Activated CD4-positive, alpha-beta T cell treated with anti-CD3 and anti-CD28 coated beads, Interleukin-2, Interleukin-4, amounts not matched to agents 100 ng/mL and 50 ng/mL, durations not matched to agents 16 hours and 8 hours (primary cell): ENCODE data around the gene THAP3.

Source experiments
- DNase-seq: peaks from one replicate; pipeline ENCODE4 v3.0.0-alpha.2; 2020; ENCODE audit warnings: low spot score

The THAP3 gene

GRCh38 chr1:6624710-6625583 is at the start of gene THAP3:
Gene THAP3, plus strand, starts transcription at chr1:6624868. Its CDS starts 351 bp downstream, at chr1:6625219.
- DNase-seq = peak; percentile 88

DNA sequence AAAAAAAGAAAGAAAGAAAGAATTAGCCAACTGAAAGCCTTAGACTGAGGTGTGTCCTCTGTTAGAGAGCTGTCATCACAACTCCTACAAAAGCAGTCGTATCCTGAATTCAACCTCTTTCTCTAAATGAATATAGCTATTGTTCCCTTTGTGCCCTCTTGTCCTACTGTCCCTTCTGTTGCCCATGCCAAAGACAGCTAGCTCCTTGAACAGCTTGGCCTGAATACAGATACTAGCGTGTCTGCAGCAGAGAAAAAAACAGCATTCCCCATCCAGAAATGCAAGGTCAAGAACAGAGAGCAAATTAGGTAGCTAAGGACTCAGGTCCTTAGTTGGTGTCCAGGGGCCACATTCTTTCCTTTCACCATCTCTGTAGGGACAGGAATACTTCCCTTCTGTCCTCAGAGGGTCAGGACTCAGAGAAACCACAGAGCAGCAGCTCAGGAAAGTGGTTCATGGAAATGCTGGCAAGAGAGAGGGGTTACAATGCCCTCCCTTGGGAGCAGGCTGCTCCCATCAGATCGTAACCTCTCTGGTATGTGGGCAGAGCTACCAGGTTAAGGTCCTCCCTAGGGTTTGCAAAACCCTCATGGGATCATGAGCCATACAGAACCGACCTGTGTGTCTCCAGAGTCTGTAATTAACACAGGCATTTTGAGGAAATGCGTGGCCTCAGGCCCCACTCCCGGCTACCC is 46.7 kb upstream of the THAP3 start:
- DNase-seq = no peak

- no peak for DNase-seq
Measured at GRCh38 chr1:6578624-6579373, 45.9 kb upstream of the THAP3 start.

DNA sequence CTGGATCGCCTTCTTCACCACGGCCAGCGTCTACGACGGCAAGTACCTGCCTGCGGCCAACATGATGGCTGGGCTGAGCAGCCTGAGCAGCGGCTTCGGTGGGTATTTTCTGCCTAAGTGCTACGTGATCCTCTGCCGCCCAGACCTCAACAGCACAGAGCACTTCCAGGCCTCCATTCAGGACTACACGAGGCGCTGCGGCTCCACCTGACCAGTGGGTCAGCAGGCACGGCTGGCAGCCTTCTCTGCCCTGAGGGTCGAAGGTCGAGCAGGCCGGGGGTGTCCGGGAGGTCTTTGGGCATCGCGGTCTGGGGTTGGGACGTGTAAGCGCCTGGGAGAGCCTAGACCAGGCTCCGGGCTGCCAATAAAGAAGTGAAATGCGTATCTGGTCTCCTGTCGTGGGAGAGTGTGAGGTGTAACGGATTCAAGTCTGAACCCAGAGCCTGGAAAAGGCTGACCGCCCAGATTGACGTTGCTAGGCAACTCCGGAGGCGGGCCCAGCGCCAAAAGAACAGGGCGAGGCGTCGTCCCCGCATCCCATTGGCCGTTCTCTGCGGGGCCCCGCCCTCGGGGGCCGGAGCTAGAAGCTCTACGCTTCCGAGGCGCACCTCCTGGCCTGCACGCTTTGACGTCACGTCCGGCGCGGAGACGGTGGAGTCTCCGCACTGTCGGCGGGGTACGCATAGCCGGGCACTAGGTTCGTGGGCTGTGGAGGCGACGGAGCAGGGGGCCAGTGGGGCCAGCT is 45.1 kb upstream of the THAP3 start, which contains the start of gene ZBTB48:
Gene ZBTB48 (plus strand): TSS at position 621 of the 745 bp plus-strand sequence. CDS start 616 bp downstream, outside the sequence.
- DNase-seq = peak; percentile 98

- DNase-seq = no peak
Measured at GRCh38 chr1:6580119-6580592, 44.5 kb upstream of the THAP3 start.

DNA sequence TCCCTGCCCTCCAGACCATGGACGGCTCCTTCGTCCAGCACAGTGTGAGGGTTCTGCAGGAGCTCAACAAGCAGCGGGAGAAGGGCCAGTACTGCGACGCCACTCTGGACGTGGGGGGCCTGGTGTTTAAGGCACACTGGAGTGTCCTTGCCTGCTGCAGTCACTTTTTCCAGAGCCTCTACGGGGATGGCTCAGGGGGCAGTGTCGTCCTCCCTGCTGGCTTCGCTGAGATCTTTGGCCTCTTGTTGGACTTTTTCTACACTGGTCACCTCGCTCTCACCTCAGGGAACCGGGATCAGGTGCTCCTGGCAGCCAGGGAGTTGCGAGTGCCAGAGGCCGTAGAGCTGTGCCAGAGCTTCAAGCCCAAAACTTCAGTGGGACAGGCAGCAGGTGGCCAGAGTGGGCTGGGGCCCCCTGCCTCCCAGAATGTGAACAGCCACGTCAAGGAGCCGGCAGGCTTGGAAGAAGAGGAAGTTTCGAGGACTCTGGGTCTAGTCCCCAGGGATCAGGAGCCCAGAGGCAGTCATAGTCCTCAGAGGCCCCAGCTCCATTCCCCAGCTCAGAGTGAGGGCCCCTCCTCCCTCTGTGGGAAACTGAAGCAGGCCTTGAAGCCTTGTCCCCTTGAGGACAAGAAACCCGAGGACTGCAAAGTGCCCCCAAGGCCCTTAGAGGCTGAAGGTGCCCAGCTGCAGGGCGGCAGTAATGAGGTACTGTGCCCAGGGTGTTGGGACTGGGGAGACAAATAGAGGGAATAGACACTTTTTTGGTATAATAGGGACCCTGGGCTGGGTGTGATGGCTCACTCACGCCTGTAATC is 43.9 kb upstream of the THAP3 start:
- no peak for DNase-seq

- no peak for DNase-seq
Measured at GRCh38 chr1:6581561-6582305, 42.9 kb upstream of the THAP3 start.

DNA sequence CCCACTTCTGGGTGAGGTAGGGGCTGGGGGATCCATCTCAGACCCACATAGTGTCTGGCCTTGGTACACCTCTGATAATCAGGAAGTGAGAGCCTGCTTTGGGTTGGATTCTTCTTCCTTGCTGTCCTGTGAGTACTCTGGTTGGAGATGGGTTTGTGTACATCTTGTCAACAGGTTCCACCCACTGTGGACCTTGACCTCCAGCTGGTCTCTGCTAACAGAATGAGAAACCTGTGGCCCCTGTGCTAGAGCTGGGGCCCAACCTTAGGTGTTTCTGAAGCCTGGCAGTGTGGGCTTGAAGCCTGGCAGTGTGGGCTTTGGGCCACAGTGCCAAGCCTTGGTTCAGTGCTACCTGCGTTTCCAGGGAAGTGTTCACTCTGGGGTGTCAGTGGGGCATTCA is 42.3 kb upstream of the THAP3 start:
- DNase-seq = no peak

DNA sequence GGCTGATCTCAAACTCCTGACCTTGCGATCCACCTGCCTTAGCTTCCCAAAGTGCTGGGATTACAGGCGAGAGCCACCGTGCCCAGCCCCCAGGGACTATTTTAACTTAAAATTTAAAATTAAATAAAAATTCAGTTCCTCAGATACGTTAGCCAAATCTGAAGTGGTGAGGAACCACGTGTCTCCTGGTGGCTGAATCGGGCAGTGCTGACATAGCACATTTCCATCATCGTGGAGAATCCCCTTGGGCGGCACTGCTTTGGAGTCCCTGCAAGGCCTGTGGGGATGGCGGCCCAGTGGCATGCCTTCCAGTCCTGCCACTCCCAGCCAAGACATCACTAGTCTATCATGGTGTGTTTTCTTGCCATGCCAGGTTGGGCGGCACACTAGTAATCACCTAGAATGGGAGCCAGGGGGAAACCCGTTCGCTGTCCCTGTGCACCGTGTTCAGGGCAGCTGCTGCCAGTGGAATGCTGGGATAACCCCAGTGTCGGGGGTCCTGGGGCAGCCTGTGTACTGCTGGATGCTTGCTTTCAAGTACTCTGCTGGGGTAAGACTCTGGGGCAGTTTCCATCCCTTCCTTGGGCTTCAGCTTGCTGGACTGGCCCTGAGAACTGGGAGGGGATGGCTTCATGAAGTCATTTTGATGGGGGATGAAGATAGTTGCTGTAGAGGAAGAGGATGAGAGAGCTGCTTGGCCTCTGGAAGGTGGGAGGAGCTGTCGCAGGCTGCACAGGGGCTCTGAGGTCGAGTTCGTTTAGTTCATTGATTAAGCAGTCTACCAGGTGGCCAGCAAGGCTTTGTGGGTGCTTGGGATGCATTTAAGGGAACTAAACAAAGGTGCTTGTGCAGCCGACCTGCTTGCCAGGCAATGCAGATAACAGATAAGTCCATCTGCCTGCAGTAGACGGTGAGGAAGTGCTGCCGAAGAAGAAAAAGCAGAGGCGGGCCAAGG is 40.3 kb upstream of the THAP3 start:
- no peak for DNase-seq

DNA sequence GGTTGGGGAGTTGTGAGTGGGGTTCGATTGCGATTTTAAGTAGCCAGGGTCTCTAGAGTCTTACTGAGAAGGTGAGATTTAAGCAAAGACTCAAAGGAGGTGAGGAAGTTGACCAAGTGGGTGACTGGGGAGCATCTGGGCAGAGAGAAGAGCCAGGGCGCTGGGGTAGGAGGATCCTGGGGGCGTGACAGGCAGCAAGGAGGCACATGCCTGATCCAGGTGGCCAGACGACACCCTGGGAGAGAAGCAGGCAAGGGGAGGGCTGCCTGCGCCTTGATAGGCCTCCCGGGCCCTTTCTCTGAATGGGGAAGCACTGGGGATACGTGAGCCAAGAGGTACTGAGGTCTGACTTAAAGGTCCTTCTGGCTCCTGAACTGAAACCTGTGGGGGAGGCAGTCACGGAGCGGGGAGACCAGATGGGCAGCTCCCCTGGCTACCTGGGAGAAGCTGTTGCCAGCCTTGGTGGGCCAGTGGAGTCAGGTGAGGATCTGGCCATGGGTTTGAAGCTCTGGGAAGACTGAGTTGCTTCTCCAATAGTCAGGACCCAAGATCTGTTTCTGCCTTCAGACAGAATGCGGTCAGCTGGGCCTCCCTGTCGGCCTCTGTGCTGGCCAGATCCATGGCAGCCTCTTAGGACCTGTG is 39.5 kb upstream of the THAP3 start:
- no peak for DNase-seq

GRCh38 chr1:6585841-6586240 is 38.8 kb upstream of the THAP3 start:
- no peak for DNase-seq

- no peak for DNase-seq
Measured at GRCh38 chr1:6586404-6586816, 38.3 kb upstream of the THAP3 start.

- no peak for DNase-seq
Measured at GRCh38 chr1:6587261-6588005, 37.2 kb upstream of the THAP3 start.

GRCh38 chr1:6588128-6588892 is 36.4 kb upstream of the THAP3 start:
- DNase-seq = no peak

DNA sequence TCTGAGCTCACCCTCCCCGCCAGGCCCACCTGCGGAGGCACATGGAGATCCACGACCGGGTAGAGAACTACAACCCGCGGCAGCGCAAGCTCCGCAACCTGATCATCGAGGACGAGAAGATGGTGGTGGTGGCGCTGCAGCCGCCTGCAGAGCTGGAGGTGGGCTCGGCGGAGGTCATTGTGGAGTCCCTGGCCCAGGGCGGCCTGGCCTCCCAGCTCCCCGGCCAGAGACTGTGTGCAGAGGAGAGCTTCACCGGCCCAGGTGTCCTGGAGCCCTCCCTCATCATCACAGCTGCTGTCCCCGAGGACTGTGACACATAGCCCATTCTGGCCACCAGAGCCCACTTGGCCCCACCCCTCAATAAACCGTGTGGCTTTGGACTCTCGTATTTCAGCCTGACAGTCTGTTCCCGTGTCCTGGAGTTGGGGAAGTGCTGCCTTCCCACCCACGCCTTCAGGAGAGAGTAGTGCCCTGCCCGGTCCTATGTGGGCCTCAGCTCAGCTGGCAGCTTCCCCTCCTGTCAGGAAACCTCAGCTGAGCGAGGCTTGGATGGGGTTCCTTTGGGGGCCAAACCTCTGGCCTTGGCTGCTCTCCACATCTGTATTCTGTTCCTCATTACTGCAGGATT is 35.7 kb upstream of the THAP3 start:
- no peak for DNase-seq

- DNase-seq = no peak
Measured at GRCh38 chr1:6590046-6590445, 34.6 kb upstream of the THAP3 start.
